G401 (cell line): ENCODE data around the gene QRFPR. TPM values are rescaled to one million over a fixed set of nuclear protein-coding genes. Genes with fewer than 3 reads are reported as not detected.

Experiments used
- total RNA-seq: library from RNA; depleted of rRNA; stranded (reverse); fragments of >200 nt; shearing (Covaris generic); gene quantifications from 2 replicates; pipeline ENCODE4 v1.2.3, GENCODE V29; 2014; rRNA removed

QRFPR gene
- total RNA-seq, 1 experiment from 2014 or later: not detected

Other genes with a start within 250 kb of the QRFPR start
- gene TNIP3, start 216.7 kb downstream of the QRFPR start, total RNA-seq: not detected in 2 replicates